ENCODE data around the gene SIAH2.

- TF ChIP-seq TP53 (CRISPR knock-in tag; IDR thresholded peaks at IDR 0.05) (no peak), ZBTB21 (CRISPR knock-in tag; IDR thresholded peaks at IDR 0.05; ENCODE audit: borderline replicate concordance) (no peak), ATF1 (CRISPR knock-in tag; IDR thresholded peaks at IDR 0.05) (no peak), NR3C1 (CRISPR knock-in tag; conservative IDR thresholded peaks at IDR 0.05; ENCODE audit: low read depth) (no peak)
- TF ChIP-seq, protein P1, sequence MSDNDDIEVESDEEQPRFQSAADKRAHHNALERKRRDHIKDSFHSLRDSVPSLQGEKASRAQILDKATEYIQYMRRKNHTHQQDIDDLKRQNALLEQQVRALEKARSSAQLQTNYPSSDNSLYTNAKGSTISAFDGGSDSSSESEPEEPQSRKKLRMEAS (CRISPR knock-in tag; IDR thresholded peaks at IDR 0.05) = no peak
- TF ChIP-seq, protein P2, sequence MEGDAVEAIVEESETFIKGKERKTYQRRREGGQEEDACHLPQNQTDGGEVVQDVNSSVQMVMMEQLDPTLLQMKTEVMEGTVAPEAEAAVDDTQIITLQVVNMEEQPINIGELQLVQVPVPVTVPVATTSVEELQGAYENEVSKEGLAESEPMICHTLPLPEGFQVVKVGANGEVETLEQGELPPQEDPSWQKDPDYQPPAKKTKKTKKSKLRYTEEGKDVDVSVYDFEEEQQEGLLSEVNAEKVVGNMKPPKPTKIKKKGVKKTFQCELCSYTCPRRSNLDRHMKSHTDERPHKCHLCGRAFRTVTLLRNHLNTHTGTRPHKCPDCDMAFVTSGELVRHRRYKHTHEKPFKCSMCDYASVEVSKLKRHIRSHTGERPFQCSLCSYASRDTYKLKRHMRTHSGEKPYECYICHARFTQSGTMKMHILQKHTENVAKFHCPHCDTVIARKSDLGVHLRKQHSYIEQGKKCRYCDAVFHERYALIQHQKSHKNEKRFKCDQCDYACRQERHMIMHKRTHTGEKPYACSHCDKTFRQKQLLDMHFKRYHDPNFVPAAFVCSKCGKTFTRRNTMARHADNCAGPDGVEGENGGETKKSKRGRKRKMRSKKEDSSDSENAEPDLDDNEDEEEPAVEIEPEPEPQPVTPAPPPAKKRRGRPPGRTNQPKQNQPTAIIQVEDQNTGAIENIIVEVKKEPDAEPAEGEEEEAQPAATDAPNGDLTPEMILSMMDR (IDR thresholded peaks at IDR 0.05) = no peak
Observed at GRCh38 chr3:150778793-150779401, 15.9 kb upstream of the SIAH2 start.

Data from WTC11 (cell line).